ENCODE results near the gene FFAR4.
A peak's percentile ranks its signal among the peaks of the same experiment; 100 is the strongest.

FFAR4 gene

DNA sequence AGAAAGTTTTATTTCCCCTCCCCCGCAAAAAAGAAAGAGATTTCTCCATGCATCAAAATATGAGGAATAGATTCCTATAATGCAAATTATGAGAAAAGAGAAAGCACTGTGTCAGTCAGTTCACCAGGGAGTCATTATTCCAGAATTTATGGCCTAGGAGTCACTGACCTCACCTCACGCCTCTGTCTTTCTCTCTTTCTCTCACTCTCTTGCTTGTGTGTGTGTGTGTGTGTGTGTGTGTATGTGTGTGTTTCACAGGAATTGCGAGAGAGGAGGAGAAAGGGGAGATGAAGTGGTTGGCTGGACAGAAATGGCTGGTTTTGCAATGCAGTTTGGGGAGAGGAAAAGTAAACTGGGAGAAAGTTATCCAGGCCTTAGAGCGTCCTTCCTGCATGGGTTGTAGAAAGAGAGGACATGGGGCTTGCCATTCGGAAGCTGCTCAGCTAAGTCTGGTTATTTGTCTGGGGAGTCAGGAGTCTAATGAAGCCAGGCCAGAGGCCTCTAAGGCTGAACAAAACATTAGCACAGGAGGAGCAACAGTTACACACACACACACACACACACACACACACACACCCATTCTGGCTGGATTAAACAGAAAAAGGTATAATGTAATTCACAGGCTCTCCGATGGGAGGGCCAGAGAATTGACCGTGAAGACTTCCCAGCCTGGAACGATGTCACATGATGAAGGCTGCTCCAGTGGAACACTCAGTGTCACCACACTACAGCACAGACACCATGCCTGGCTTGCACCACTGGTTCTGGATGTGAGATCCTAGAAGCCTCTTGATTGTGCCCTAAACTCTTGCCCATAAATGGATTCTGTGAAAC is 12.8 kb upstream of the FFAR4 start:
- FAIRE-seq (no peak), DNase-seq (ENCODE audit: insufficient read length) (no peak)
- TF ChIP-seq POLR2AphosphoS5 (IDR thresholded peaks at IDR 0.05; ENCODE audit: low read depth, low read length) (no peak), POLR2A (IDR thresholded peaks at IDR 0.05; ENCODE audit: low read depth, low read length) (no peak), TAF1 (IDR thresholded peaks at IDR 0.05; ENCODE audit: borderline replicate concordance, low read depth, low read length) (no peak)

DNA sequence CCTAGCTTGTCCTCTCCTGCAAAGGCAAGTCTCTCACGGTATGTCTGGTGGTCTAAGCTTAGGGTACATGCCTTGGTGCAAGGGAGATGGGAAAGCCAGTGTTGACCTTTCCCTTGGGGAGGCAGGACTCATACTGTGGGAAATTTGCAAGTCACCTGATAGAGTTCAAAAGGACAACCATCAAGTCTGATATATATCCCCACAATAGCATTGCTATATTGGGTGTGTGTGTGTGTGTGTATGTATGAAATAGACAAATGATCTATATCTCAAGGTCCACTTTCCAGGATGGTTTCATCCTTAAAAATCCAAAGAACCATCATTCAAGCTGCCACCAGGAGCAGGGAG is 12.2 kb upstream of the FFAR4 start:
- TF ChIP-seq POLR2A (IDR thresholded peaks at IDR 0.05; ENCODE audit: low read depth, low read length): no peak
- TF ChIP-seq POLR2AphosphoS5 (IDR thresholded peaks at IDR 0.05; ENCODE audit: low read depth, low read length): no peak
- TF ChIP-seq TAF1 (IDR thresholded peaks at IDR 0.05; ENCODE audit: borderline replicate concordance, low read depth, low read length): no peak
- DNase-seq (ENCODE audit: insufficient read length) (no peak), FAIRE-seq (no peak)

DNA sequence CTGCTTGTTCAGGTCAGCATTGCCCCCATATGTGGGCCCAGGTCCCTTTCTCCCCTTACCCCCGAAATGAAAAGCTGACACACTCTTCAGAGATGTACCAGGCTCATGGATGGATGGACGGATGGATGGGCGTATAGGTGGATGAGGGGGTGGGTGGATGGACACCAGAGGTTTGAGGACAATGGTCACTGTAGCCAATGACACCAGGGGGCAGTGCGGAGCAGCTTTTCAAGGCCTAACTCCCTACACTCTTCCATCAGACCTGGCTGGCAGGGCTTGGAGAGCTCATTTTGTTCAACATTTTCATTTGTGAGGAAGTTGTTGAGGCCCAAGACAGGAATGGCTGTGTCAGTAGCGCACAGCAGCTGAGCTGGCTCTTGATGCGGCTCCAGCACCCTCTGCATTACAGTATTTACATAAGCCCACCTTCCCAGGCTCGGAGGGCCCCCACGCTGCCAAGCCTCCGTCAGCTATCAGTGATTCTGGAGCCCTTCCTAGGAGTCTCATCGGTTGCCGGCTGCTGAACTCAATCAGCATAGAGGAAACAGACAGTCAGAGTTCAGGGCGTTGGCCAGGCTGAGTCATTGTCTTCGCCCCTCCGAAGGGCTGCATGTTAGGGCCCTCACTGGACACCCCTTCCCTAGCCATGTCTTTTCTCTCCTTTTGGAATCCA is 11.6 kb upstream of the FFAR4 start:
- FAIRE-seq (peak; percentile 81), DNase-seq (ENCODE audit: insufficient read length) (peak; percentile 35)
- no peak for TF ChIP-seq POLR2AphosphoS5 (IDR thresholded peaks at IDR 0.05; ENCODE audit: low read depth, low read length)
- TF ChIP-seq TAF1 (IDR thresholded peaks at IDR 0.05; ENCODE audit: borderline replicate concordance, low read depth, low read length): no peak
- TF ChIP-seq POLR2A (IDR thresholded peaks at IDR 0.05; ENCODE audit: low read depth, low read length): no peak

DNA sequence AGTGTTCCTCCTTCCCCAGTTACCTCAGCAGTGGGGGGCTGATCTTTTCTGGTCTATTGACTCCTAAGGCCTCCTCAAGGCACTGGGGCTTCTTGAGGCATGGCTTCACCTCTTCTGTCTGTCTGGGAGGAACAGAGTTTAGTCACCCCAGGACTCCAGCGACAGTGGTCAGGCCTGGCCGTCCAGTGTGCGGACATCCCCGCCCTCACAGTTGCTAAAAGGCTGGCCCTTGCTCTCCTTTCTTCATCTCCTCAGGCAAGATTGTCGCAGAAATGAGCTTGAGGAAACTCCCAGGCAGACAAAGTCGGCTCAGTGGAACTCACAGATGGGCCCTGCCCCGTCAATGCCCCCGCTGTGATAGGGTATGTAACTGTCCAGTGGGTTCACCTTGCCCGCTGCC is 7.0 kb upstream of the FFAR4 start:
- TF ChIP-seq POLR2AphosphoS5 (IDR thresholded peaks at IDR 0.05; ENCODE audit: low read depth, low read length) (no peak), POLR2A (IDR thresholded peaks at IDR 0.05; ENCODE audit: low read depth, low read length) (no peak), TAF1 (IDR thresholded peaks at IDR 0.05; ENCODE audit: borderline replicate concordance, low read depth, low read length) (no peak)
- DNase-seq (ENCODE audit: insufficient read length) (no peak), FAIRE-seq (no peak)

DNA sequence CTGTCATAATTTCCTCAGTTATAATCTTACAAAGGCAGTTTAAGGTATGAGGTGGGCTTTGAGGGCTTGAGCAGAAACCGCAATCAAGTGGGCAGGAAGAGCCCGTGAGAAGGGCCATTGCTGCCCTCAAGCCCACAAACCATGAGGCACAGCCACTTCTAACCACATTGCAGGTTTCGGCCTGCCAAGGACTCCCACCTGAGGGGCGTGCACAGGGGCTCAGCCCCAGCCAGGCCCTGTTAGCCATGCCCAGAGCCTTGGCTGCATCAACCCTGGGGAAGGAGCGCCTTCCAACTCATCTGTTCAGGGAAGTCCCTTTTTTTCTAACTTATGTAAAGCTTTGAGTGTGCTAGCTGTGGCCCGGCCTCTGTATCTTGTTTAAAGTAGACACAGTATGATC is 5.9 kb upstream of the FFAR4 start:
- TF ChIP-seq POLR2A (IDR thresholded peaks at IDR 0.05; ENCODE audit: low read depth, low read length) (no peak), POLR2AphosphoS5 (IDR thresholded peaks at IDR 0.05; ENCODE audit: low read depth, low read length) (no peak), TAF1 (IDR thresholded peaks at IDR 0.05; ENCODE audit: borderline replicate concordance, low read depth, low read length) (no peak)
- FAIRE-seq (no peak), DNase-seq (ENCODE audit: insufficient read length) (no peak)

DNA sequence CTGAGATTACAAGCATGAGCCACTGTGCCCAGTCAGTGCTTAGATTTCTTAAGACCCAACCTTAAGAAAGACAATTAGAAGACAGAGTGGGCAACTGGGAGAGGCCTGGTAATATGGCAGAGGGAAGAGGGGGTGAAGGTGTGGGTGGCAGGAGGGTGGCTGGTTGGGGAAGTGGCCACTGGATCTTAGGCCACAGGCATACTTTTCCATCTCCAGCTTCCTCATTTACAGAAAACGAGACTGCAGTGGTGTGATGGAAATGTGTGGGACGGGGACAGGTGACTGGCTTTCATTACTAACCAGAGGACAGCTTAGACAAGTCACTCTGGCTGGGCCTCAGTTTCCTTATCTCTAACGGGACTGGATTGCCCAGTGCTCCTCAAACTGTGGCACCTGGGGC is 1.0 kb upstream of the FFAR4 start:
- DNase-seq (ENCODE audit: insufficient read length) (no peak), FAIRE-seq (no peak)
- TF ChIP-seq POLR2A (IDR thresholded peaks at IDR 0.05; ENCODE audit: low read depth, low read length): no peak
- TF ChIP-seq TAF1 (IDR thresholded peaks at IDR 0.05; ENCODE audit: borderline replicate concordance, low read depth, low read length): no peak
- no peak for TF ChIP-seq POLR2AphosphoS5 (IDR thresholded peaks at IDR 0.05; ENCODE audit: low read depth, low read length)

DNA sequence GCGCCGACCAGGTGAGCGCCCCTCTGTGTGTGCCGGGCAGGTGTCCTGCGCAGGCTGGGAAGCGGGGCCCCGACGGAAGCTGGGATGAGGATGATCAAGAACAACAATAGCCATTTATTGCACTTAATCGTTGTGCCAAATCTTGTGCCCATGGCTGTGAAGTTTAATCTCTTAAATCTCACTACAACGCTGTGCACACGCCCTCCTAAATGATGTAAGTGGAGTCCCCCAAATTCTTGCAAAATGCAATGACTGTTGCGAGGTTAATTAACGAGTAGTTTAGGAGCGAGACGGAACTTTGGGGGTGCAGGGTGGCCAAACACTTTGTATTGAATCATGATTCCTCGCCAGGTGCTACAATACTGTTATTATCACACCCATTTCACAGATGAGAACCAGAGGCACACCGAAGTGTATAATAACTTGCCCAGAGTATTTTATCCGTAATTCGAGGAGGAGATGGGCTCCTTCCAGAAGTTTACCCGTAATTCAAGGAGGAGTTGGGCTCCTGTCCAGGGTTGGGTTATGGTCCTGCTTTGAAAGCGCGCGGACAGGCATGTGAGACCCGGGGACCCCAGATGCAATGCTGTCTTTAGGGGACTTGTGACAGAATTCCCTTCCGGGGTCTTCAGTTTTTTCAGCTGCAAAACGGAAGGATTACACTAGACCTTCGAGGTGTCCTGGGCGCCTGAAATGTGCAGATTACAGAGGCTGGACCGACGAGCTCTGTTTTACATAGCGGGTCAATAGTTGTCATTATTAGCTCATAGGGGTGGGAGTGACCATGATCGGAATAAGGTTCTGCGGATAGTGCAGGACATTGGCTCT is 1.0 kb downstream of the FFAR4 start:
- DNase-seq (ENCODE audit: insufficient read length) (no peak), FAIRE-seq (no peak)
- TF ChIP-seq TAF1 (IDR thresholded peaks at IDR 0.05; ENCODE audit: borderline replicate concordance, low read depth, low read length): no peak

DNA sequence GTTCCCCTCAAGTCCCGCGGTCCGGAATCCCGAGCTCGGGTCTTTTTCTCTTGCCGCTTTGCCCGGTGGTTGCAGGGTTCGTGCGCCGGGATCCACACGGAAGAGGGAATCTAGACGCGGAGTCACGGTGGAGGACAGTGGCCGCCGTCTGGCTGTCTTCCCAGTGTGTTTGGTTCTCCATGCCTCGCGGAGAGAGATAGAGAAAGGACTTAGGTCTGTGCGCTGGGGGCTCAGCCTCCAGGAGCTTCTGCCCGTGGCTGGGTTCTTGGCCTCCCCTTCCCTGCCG is 1.6 kb downstream of the FFAR4 start:
- FAIRE-seq (no peak), DNase-seq (ENCODE audit: insufficient read length) (no peak)
- TF ChIP-seq POLR2AphosphoS5 (IDR thresholded peaks at IDR 0.05; ENCODE audit: low read depth, low read length) (no peak), POLR2A (IDR thresholded peaks at IDR 0.05; ENCODE audit: low read depth, low read length) (no peak), TAF1 (IDR thresholded peaks at IDR 0.05; ENCODE audit: borderline replicate concordance, low read depth, low read length) (no peak)

DNA sequence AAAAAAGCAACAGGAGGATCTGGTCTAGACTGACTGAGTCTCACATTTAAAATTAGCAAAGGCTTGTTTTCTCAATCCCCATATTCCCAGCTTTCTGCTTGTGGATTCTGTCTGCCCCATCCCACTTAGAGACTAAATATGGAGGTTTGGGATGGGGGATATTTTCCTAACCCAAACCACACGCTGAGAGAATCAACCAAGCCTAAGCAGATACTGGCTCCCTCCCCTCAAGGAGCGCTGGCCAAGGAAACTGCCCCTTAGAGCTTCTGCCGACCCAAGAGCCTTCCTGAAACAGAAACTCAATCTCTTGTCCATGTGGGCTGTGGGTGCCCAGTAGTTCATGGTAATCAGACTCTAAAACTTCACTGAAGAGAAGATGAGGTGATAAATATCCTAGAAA is 3.9 kb downstream of the FFAR4 start:
- DNase-seq (ENCODE audit: insufficient read length) (no peak), FAIRE-seq (no peak)
- TF ChIP-seq POLR2A (IDR thresholded peaks at IDR 0.05; ENCODE audit: low read depth, low read length) (no peak), TAF1 (IDR thresholded peaks at IDR 0.05; ENCODE audit: borderline replicate concordance, low read depth, low read length) (no peak), POLR2AphosphoS5 (IDR thresholded peaks at IDR 0.05; ENCODE audit: low read depth, low read length) (no peak)

DNA sequence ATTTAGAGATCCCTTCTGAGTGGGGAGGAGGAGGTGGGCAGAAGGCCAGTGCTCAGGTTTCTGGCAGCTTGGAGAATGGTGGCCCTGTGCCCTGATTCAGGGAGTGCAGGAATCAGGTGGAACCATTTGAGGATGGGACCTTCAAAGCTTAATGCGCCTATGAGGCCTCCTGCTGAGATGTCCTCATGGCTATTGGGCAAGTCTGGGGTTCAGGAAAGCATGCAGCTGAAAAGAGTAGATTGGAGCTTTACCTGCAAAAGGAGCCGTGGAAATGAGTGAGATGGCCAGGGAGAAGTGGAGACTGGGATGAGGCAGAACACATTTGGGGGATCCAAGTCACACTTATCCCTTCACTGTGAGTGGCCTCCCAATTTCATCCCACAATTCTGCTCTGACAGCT is 6.1 kb downstream of the FFAR4 start:
- TF ChIP-seq TAF1 (IDR thresholded peaks at IDR 0.05; ENCODE audit: borderline replicate concordance, low read depth, low read length) (no peak), POLR2AphosphoS5 (IDR thresholded peaks at IDR 0.05; ENCODE audit: low read depth, low read length) (no peak), POLR2A (IDR thresholded peaks at IDR 0.05; ENCODE audit: low read depth, low read length) (no peak)
- no peak for DNase-seq (ENCODE audit: insufficient read length)
- no peak for FAIRE-seq

DNA sequence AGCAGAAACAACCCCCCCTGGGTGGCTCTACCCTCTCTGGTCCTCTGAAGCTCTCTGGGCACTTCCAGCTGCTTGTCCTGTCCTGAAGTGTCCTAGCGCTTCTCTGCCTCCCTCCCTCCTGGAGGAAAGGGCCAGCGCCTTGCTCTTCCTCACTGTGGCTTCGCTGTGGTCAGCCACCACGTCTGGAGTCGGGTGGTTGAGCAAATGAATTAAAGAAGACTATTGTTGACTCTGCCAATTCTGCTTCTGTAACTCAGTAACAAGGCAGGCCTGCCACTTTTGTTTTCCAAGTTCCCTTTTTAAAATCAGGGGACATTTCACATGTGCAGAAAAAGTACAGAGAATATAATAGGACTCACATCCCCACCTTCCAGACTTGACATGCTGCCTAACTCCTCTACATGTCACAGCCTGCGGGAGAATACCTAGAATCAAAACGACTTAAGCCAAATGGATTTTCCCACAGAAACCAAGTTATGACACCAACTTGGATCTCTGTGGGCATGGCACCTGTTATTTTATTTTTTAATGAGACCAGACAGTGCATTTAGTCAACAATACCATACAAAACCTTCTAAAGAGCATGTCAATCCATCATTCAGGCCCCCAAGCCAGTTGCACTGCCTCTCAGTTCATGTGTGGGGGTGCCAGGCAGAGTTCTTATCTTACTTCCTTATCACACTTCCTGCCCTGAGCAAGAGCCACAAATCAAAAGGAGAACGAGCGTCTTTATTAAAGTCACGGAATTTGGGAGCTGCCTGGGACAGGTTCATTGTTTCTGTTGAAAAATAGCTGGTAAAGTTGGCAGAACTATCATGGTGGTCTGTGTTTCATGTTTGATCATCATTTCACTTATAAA is 6.8 kb downstream of the FFAR4 start:
- no peak for DNase-seq (ENCODE audit: insufficient read length)
- no peak for TF ChIP-seq POLR2A (IDR thresholded peaks at IDR 0.05; ENCODE audit: low read depth, low read length)
- no peak for TF ChIP-seq TAF1 (IDR thresholded peaks at IDR 0.05; ENCODE audit: borderline replicate concordance, low read depth, low read length)
- no peak for TF ChIP-seq POLR2AphosphoS5 (IDR thresholded peaks at IDR 0.05; ENCODE audit: low read depth, low read length)
- no peak for FAIRE-seq

Measured in GM12892 (cell line).